Fibroblast of lung (primary cell): Measurements from ENCODE around the gene ITSN1. TPM values are rescaled to one million over a fixed set of nuclear protein-coding genes. Genes with fewer than 3 reads are reported as not detected.

Experiments
- DNase-seq, 2 donors: peaks; one replicate each; pipeline versions ENCODE4 v3.0.0 to v3.0.0-alpha.2; 2010; ENCODE audit warnings: low read depth in 2 of 2
- H2AFZ ChIP-seq: 2 replicates; pipeline ENCODE4 v1.5.1; 2012; ENCODE audit warnings: low read length, control low read depth, inconsistent platforms
- H3K27ac ChIP-seq: 2 replicates; pipeline ENCODE4 v1.5.1; 2011; ENCODE audit warnings: low read length, control low read depth; ENCODE audit not compliant: insufficient read depth
- H3K27me3 ChIP-seq: 2 replicates; pipeline ENCODE4 v1.5.1; 2011; ENCODE audit warnings: mild to moderate bottlenecking, low read length; ENCODE audit not compliant: control insufficient read depth, insufficient read depth
- H3K36me3 ChIP-seq: 2 replicates; pipeline ENCODE4 v1.5.1; 2011; ENCODE audit warnings: low read length; ENCODE audit not compliant: control insufficient read depth, insufficient read depth
- H3K4me1 ChIP-seq: 2 replicates; pipeline ENCODE4 v1.5.1; 2011; ENCODE audit warnings: low read length; ENCODE audit not compliant: control insufficient read depth, insufficient read depth; ENCODE audit errors: extremely low read depth
- H3K4me2 ChIP-seq: 2 replicates; pipeline ENCODE4 v1.5.1; 2011; ENCODE audit warnings: low read length, control low read depth; ENCODE audit not compliant: insufficient read depth; ENCODE audit errors: extremely low read depth
- H3K4me3 ChIP-seq, 4 experiments: fragments of 200-600 bp in 1 of 4; sonication (generic) in 1 of 4; replicated peaks in 1 of 4; 2 replicates each; pipeline ENCODE4 v1.5.1; 2011 to 2016; ENCODE audit warnings: low read length in 4 of 4, low read depth in 3 of 4, mild to moderate bottlenecking in 3 of 4, control low read depth in 2 of 4, inconsistent platforms in 1 of 4, mixed read lengths in 1 of 4; ENCODE audit not compliant: insufficient read depth in 1 of 4; ENCODE audit errors: control extremely low read depth in 1 of 4
- H3K79me2 ChIP-seq: 2 replicates; pipeline ENCODE4 v1.5.1; 2012; ENCODE audit warnings: mild to moderate bottlenecking, low read length, inconsistent platforms; ENCODE audit not compliant: control insufficient read depth, insufficient read depth
- H3K9ac ChIP-seq: 2 replicates; pipeline ENCODE4 v1.5.1; 2011; ENCODE audit warnings: mild to moderate bottlenecking, low read length, control low read depth; ENCODE audit not compliant: insufficient read depth
- H3K9me3 ChIP-seq: 2 replicates; pipeline ENCODE4 v1.5.1; 2012; ENCODE audit warnings: low read depth, low read length; ENCODE audit not compliant: control insufficient read depth, insufficient read depth
- H4K20me1 ChIP-seq: 2 replicates; pipeline ENCODE4 v1.5.1; 2011; ENCODE audit warnings: low read length; ENCODE audit not compliant: control insufficient read depth, insufficient read depth; ENCODE audit errors: extremely low read depth
- EZH2 ChIP-seq: IDR thresholded peaks from 2 replicates; pipeline ENCODE4 v1.5.1; 2012; ENCODE audit warnings: low read length, control low read depth, mild to moderate bottlenecking; ENCODE audit errors: missing control alignments
- polyA plus RNA-seq, 2 donors: library from polyadenylated mRNA; depleted of rRNA in 1 of 2; stranded (reverse) in 1 of 2; unstranded in 1 of 2; fragments of >200 nt; gene quantifications; 2 replicates each; pipeline ENCODE4 v1.2.1, GENCODE V29; 2011 to 2012; ENCODE audit warnings: missing spikeins in 1 of 2
- total RNA-seq: library from RNA; depleted of rRNA; stranded (reverse); fragments of >200 nt; gene quantifications from 2 replicates; pipeline ENCODE4 v1.2.1, GENCODE V29; 2014
- TF ChIP-seq, protein P1 (sequence below), 2 donors: IDR thresholded peaks in 1 of 2; conservative IDR thresholded peaks in 1 of 2; 1 replicate in 1 of 2; 2 replicates in 1 of 2; pipeline ENCODE4 v1.5.1; 2011 to 2012; ENCODE audit warnings: low read length in 2 of 2, control low read depth in 1 of 2, inconsistent platforms in 1 of 2, low read depth in 1 of 2, mild to moderate bottlenecking in 1 of 2

ITSN1 gene
- total and polyA plus RNA-seq, 2 donors (not counting 1 experiment from before 2014, with no cell fraction given) = 34.7 to 63.1 TPM

DNA sequence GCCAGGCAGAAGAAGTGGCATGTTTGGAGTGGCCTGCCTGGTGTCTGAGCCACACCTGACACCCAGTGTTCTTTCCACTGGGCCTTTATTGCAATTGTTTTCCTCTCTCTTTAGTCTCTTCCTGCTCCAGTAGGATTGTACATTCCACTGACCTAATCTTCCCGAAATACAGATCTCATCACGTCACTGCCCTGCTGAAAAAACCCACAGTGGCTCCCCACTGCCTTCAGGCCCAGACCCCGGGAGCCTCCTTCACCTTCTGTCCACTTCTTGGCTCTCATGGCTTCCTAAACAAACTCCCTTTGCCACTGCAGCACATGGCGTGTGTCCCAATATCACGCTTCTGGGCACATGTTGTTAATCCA, 298.6 kb downstream of the ITSN1 start:
- no peak overlapping the region for H3K4me2 ChIP-seq
- no peak overlapping the region for H3K27ac ChIP-seq
- no peak overlapping the region for H3K9ac ChIP-seq

DNA sequence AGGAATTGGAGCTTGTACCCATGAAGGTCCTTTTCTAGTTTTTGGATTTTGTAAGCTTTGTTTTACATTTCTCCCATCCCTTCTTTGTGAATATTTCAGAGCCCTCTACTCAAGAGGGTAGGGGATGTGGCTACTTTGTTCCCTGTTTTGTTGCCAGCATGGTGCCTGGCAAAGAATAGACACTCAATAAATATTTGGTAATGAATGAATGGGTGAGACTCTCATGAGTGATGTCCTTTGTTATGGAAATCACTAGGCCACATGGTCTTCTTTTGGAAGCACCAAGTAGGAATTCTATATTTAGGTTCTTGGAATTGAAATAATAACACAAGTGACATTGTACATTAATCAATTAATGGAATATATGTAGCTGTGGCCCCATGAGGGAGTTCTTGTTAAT, 300.1 kb downstream of the ITSN1 start:
- DNase-seq = no peak
- H3K9me3 ChIP-seq = no peaks in the 10 kb centered on the region
- no peaks in the 10 kb centered on the region for H3K79me2 ChIP-seq
- H3K4me3 ChIP-seq = no peak overlapping the region
- no peak overlapping the region for H3K9ac ChIP-seq
- H3K4me1 ChIP-seq = peaks cover 6% of the 10 kb centered on the region
- no peak overlapping the region for H3K4me2 ChIP-seq
- no peak overlapping the region for H3K27ac ChIP-seq
- no peaks in the 10 kb centered on the region for H4K20me1 ChIP-seq
- H3K27me3 ChIP-seq = no peaks in the 10 kb centered on the region
- TF ChIP-seq, protein P1, sequence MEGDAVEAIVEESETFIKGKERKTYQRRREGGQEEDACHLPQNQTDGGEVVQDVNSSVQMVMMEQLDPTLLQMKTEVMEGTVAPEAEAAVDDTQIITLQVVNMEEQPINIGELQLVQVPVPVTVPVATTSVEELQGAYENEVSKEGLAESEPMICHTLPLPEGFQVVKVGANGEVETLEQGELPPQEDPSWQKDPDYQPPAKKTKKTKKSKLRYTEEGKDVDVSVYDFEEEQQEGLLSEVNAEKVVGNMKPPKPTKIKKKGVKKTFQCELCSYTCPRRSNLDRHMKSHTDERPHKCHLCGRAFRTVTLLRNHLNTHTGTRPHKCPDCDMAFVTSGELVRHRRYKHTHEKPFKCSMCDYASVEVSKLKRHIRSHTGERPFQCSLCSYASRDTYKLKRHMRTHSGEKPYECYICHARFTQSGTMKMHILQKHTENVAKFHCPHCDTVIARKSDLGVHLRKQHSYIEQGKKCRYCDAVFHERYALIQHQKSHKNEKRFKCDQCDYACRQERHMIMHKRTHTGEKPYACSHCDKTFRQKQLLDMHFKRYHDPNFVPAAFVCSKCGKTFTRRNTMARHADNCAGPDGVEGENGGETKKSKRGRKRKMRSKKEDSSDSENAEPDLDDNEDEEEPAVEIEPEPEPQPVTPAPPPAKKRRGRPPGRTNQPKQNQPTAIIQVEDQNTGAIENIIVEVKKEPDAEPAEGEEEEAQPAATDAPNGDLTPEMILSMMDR (conservative IDR thresholded peaks at IDR 0.05 in 1 of 2, IDR thresholded peaks at IDR 0.05 in 1 of 2; ENCODE audit: low read depth in 1 of 2, low read length in 2 of 2) = no peak
- no peak for TF ChIP-seq EZH2
- H3K36me3 ChIP-seq = no peaks in the 10 kb centered on the region
- H2AFZ ChIP-seq = no peak overlapping the region

More for the DNA sequence above, 298.6 kb downstream of the ITSN1 start:
- H3K4me1 ChIP-seq = peaks cover 2% of the 10 kb centered on the region
- peak overlapping the region; percentile 2 for H2AFZ ChIP-seq
- H4K20me1 ChIP-seq = no peaks in the 10 kb centered on the region
- H3K36me3 ChIP-seq = no peaks in the 10 kb centered on the region
- H3K9me3 ChIP-seq = no peaks in the 10 kb centered on the region
- no peak overlapping the region for H3K4me3 ChIP-seq
- DNase-seq = peak; percentile 57 to 66
- H3K79me2 ChIP-seq = no peaks in the 10 kb centered on the region
- no peaks in the 10 kb centered on the region for H3K27me3 ChIP-seq
- TF ChIP-seq, protein P1 (conservative IDR thresholded peaks at IDR 0.05 in 1 of 2, IDR thresholded peaks at IDR 0.05 in 1 of 2; ENCODE audit: low read depth in 1 of 2, low read length in 2 of 2) = no peak
- TF ChIP-seq EZH2 = no peak

DNA sequence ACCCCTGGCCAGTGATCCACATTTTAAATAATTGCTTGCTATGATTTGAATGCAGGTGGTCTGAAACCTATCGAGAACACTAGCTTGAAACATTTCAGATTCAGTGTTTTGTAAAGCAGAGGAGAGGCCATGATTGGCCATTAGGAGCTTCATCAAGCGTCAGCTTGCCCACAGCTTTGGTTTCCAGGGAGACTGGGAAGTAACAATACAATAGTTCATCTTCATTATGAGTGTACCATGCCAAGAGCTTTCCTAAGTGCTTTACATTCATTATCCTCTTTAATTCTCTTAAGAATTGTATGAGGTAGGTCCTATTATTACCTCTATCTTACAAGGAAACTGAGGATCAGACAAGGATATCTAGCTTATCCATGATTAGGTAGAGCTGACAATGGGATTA, 301.0 kb downstream of the ITSN1 start:
- no peak overlapping the region for H3K4me2 ChIP-seq
- H3K4me1 ChIP-seq = peaks cover 10% of the 10 kb centered on the region
- no peak for TF ChIP-seq EZH2
- TF ChIP-seq, protein P1 (conservative IDR thresholded peaks at IDR 0.05 in 1 of 2, IDR thresholded peaks at IDR 0.05 in 1 of 2; ENCODE audit: low read depth in 1 of 2, low read length in 2 of 2) = no peak
- H4K20me1 ChIP-seq = no peaks in the 10 kb centered on the region
- no peak overlapping the region for H3K27ac ChIP-seq
- H2AFZ ChIP-seq = no peak overlapping the region
- no peaks in the 10 kb centered on the region for H3K27me3 ChIP-seq
- H3K36me3 ChIP-seq = no peaks in the 10 kb centered on the region
- H3K9ac ChIP-seq = no peak overlapping the region
- no peaks in the 10 kb centered on the region for H3K9me3 ChIP-seq
- DNase-seq = no peak
- no peaks in the 10 kb centered on the region for H3K79me2 ChIP-seq
- no peak overlapping the region for H3K4me3 ChIP-seq
